IMR-90 (cell line): ENCODE measurements around the gene KCNT1. TPM values are rescaled to one million over a fixed set of nuclear protein-coding genes. Genes with fewer than 3 reads are reported as not detected.

Experiments
- ATAC-seq: fragments of 200-7000 bp; cut with Tn5 transposase; 2 replicates; pipeline ENCODE4 v1.9.1; 2020; ENCODE audit warnings: low read depth, mild to moderate bottlenecking, moderate library complexity
- BruUV-seq: library from RNA; stranded (reverse); fragments of 400-500 nt; replicated peaks from 2 replicates; lab custom pipeline; 2021; lab: Mats Ljungman, UMichigan
- CTCF ChIA-PET: fragments of 300-600 bp; formaldehyde crosslinking; extraction: SDS; loops from one replicate; lab custom pipeline; 2021; ENCODE audit warnings: antibody characterized with exemption; lab: Yijun Ruan, JAX
- POLR2A ChIA-PET: fragments of 300-600 bp; sonication (Branson Sonifier 250); formaldehyde crosslinking; loops from one replicate; lab custom pipeline; 2022; ENCODE audit warnings: antibody characterized with exemption; ENCODE audit not compliant: unreplicated experiment; lab: Charles Lee
- DNase-seq: peaks from one replicate; pipeline ENCODE4 v3.0.0; 2013
- H2AFZ ChIP-seq: replicated peaks from 2 replicates; pipeline ENCODE3; 2013; ENCODE audit warnings: low read length, mild to moderate bottlenecking; ENCODE audit not compliant: poor library complexity
- H2AK5ac ChIP-seq: 2 replicates; pipeline ENCODE4 v1.6.1; 2013; ENCODE audit warnings: low read depth, low read length, inconsistent platforms
- H2AK9ac ChIP-seq: replicated peaks from 2 replicates; pipeline ENCODE3; 2013; ENCODE audit warnings: mild to moderate bottlenecking, low read depth, low read length, moderate library complexity; ENCODE audit not compliant: poor library complexity
- H2BK120ac ChIP-seq: 2 replicates; pipeline ENCODE4 v1.6.1; 2013; ENCODE audit warnings: low read depth, low read length, inconsistent platforms
- H2BK15ac ChIP-seq: 3 replicates; pipeline ENCODE4 v1.6.1; 2013; ENCODE audit warnings: low read depth, low read length, inconsistent platforms
- H2BK20ac ChIP-seq: 2 replicates; pipeline ENCODE4 v1.6.1; 2013; ENCODE audit warnings: low read depth, mild to moderate bottlenecking, inconsistent platforms, low read length, moderate library complexity
- H2BK5ac ChIP-seq: 2 replicates; pipeline ENCODE4 v1.6.1; 2013; ENCODE audit warnings: mild to moderate bottlenecking, low read depth, low read length, inconsistent platforms; ENCODE audit not compliant: poor library complexity, severe bottlenecking
- H3K14ac ChIP-seq: replicated peaks from 2 replicates; pipeline ENCODE4 v1.6.1; 2013; ENCODE audit warnings: low read depth, low read length, inconsistent platforms
- H3K18ac ChIP-seq: 2 replicates; pipeline ENCODE4 v1.6.1; 2013; ENCODE audit warnings: low read depth, low read length, control low read depth
- H3K23ac ChIP-seq: 2 replicates; pipeline ENCODE4 v1.6.1; 2013; ENCODE audit warnings: low read depth, low read length, inconsistent platforms
- H3K27ac ChIP-seq: 2 replicates; pipeline ENCODE4 v1.5.1; 2013; ENCODE audit warnings: mild to moderate bottlenecking, control low read depth, low read length; ENCODE audit not compliant: insufficient read depth
- H3K27me3 ChIP-seq: 2 replicates; pipeline ENCODE4 v1.6.1; 2013; ENCODE audit warnings: low read length; ENCODE audit not compliant: control insufficient read depth, insufficient read depth
- H3K36me3 ChIP-seq: 2 replicates; pipeline ENCODE4 v1.6.1; 2013; ENCODE audit warnings: low read length, mixed read lengths; ENCODE audit not compliant: control insufficient read depth, insufficient read depth
- H3K4ac ChIP-seq: 2 replicates; pipeline ENCODE4 v1.6.1; 2013; ENCODE audit warnings: low read depth, low read length, inconsistent platforms
- H3K4me1 ChIP-seq: 2 replicates; pipeline ENCODE4 v1.6.1; 2013; ENCODE audit warnings: low read length, mixed read lengths; ENCODE audit not compliant: control insufficient read depth, insufficient read depth
- H3K4me2 ChIP-seq: 2 replicates; pipeline ENCODE4 v1.6.1; 2013; ENCODE audit warnings: low read depth, mild to moderate bottlenecking, control low read depth, low read length, moderate library complexity
- H3K4me3 ChIP-seq: 2 replicates; pipeline ENCODE4 v1.5.1; 2013; ENCODE audit warnings: low read depth, mild to moderate bottlenecking, control low read depth, low read length, moderate library complexity; ENCODE audit not compliant: insufficient read depth
- H3K56ac ChIP-seq: 2 replicates; pipeline ENCODE4 v1.6.1; 2013; ENCODE audit warnings: low read length, inconsistent platforms; ENCODE audit not compliant: insufficient read depth; ENCODE audit errors: extremely low read depth
- H3K79me1 ChIP-seq, 2 experiments: 2 replicates each; pipeline ENCODE4 v1.6.1; 2013; ENCODE audit warnings: low read length in 2 of 2, inconsistent platforms in 1 of 2, low read depth in 1 of 2
- H3K9ac ChIP-seq: 2 replicates; pipeline ENCODE4 v1.6.1; 2013; ENCODE audit warnings: low read depth, low read length, control low read depth
- H3K9me1 ChIP-seq: 2 replicates; pipeline ENCODE4 v1.6.1; 2013; ENCODE audit warnings: low read length, inconsistent platforms; ENCODE audit not compliant: insufficient read depth
- H3K9me3 ChIP-seq: 2 replicates; pipeline ENCODE4 v1.6.1; 2013; ENCODE audit warnings: low read length; ENCODE audit not compliant: control insufficient read depth, insufficient read depth
- H4K20me1 ChIP-seq: 2 replicates; pipeline ENCODE4 v1.6.1; 2013; ENCODE audit warnings: low read length, inconsistent platforms; ENCODE audit not compliant: insufficient read depth
- H4K5ac ChIP-seq: 2 replicates; pipeline ENCODE4 v1.6.1; 2013; ENCODE audit warnings: mild to moderate bottlenecking, low read depth, low read length, control low read depth
- H4K8ac ChIP-seq, 2 experiments: 2 replicates each; pipeline ENCODE4 v1.6.1; 2013; ENCODE audit warnings: low read depth in 2 of 2, low read length in 2 of 2, control low read depth in 1 of 2, inconsistent platforms in 1 of 2
- H4K91ac ChIP-seq: 2 replicates; pipeline ENCODE4 v1.6.1; 2013; ENCODE audit warnings: low read depth, low read length, inconsistent platforms; ENCODE audit not compliant: insufficient read depth
- BHLHE40 ChIP-seq: fragments of 150-350 bp; IDR thresholded peaks from 2 replicates; pipeline ENCODE4 v1.6.1; 2016; ENCODE audit warnings: mild to moderate bottlenecking, low read depth, low read length
- CEBPB ChIP-seq: IDR thresholded peaks from 2 replicates; pipeline ENCODE4 v1.6.1; 2012; ENCODE audit warnings: low read depth, low read length, improper control_type of control experiment
- CHD1 ChIP-seq: IDR thresholded peaks from 2 replicates; pipeline ENCODE4 v1.6.1; 2012; ENCODE audit warnings: low read depth, low read length, improper control_type of control experiment
- FOS ChIP-seq: fragments of 150-350 bp; IDR thresholded peaks from 2 replicates; pipeline ENCODE4 v1.6.1; 2016; ENCODE audit warnings: low read depth, low read length
- MAFK ChIP-seq: IDR thresholded peaks from 2 replicates; pipeline ENCODE4 v1.6.1; 2012; ENCODE audit warnings: low read depth, low read length, improper control_type of control experiment
- MAZ ChIP-seq: IDR thresholded peaks from 2 replicates; pipeline ENCODE4 v1.6.1; 2012; ENCODE audit warnings: low read depth, mild to moderate bottlenecking, low read length, improper control_type of control experiment, moderate library complexity, borderline replicate concordance
- MXI1 ChIP-seq: IDR thresholded peaks from 2 replicates; pipeline ENCODE4 v1.6.1; 2012; ENCODE audit warnings: low read depth, mild to moderate bottlenecking, low read length, moderate library complexity, borderline replicate concordance
- NFE2L2 ChIP-seq: fragments of 150-350 bp; IDR thresholded peaks from 2 replicates; pipeline ENCODE4 v1.6.1; 2016; ENCODE audit warnings: low read depth, mild to moderate bottlenecking, low read length
- POLR2A ChIP-seq: IDR thresholded peaks from 2 replicates; pipeline ENCODE4 v1.6.1; 2012; ENCODE audit warnings: mild to moderate bottlenecking, low read depth, low read length
- RAD21 ChIP-seq: IDR thresholded peaks from 2 replicates; pipeline ENCODE4 v1.6.1; 2012; ENCODE audit warnings: low read length, improper control_type of control experiment
- RCOR1 ChIP-seq: IDR thresholded peaks from 2 replicates; pipeline ENCODE4 v1.6.1; 2012; ENCODE audit warnings: mild to moderate bottlenecking, low read length, improper control_type of control experiment; ENCODE audit not compliant: insufficient replicate concordance
- SMC3 ChIP-seq: fragments of 150-350 bp; IDR thresholded peaks from 2 replicates; pipeline ENCODE4 v1.6.1; 2016; ENCODE audit warnings: low read depth, mild to moderate bottlenecking, antibody characterized with exemption, low read length, moderate library complexity
- WGBS, 2 experiments: methylation state at CpG; one replicate each; pipeline versions ENCODE4 v1.1.5 to v1.1.7; 2013; ENCODE audit warnings: missing lambda C conversion rate in 2 of 2; ENCODE audit not compliant: insufficient read length in 1 of 2; ENCODE audit errors: extremely low coverage in 2 of 2; 5-methylcytosine and 5-hydroxymethylcytosine counted together
- dilution Hi-C: fragments of 300-500 bp; cut with HindIII; formaldehyde crosslinking; loops from one replicate; pipeline ENCODE4 v1.14.3; 2018; ENCODE audit warnings: low sequenced_read_pairs; ENCODE audit not compliant: unreplicated experiment
- in situ Hi-C: fragments of 300-500 bp; cut with MboI; formaldehyde crosslinking; loops from 3 replicates; pipeline ENCODE4 v1.14.3; 2019; ENCODE audit warnings: low sequenced_read_pairs, inconsistent platforms, mixed read lengths
- intact Hi-C: fragments of 100-400 bp; cut with micrococcal nuclease; formaldehyde crosslinking; loops from 2 replicates; pipeline ENCODE4 v1.10.0; 2022
- polyA plus RNA-seq, 3 experiments: library from polyadenylated mRNA; depleted of rRNA; stranded (reverse); fragments of >200 nt; gene quantifications; 2 replicates each; pipeline ENCODE4 v1.2.3, GENCODE V29; 2012; ENCODE audit warnings: low replicate concordance in 1 of 3
- total RNA-seq: library from RNA; depleted of rRNA; stranded (reverse); fragments of >200 nt; gene quantifications from 2 replicates; pipeline ENCODE4 v1.2.3, GENCODE V29; 2012
- TF ChIP-seq, protein P1 (sequence below): conservative IDR thresholded peaks from 2 replicates; pipeline ENCODE4 v1.5.1; 2012; ENCODE audit warnings: mild to moderate bottlenecking, low read depth, low read length, improper control_type of control experiment
- TF ChIP-seq, protein P2 (sequence below): fragments of 150-350 bp; IDR thresholded peaks from 2 replicates; pipeline ENCODE4 v1.6.1; 2016; ENCODE audit warnings: low read depth, mild to moderate bottlenecking, low read length, moderate library complexity, borderline replicate concordance
- TF ChIP-seq, protein P3 (sequence below): fragments of 150-350 bp; IDR thresholded peaks from 2 replicates; pipeline ENCODE4 v1.6.1; 2017; ENCODE audit warnings: mild to moderate bottlenecking, antibody characterized with exemption, low read length, low read depth

Gene KCNT1
- total and polyA plus RNA-seq, 2 of the 4 experiments (the other 2 are of a cell fraction) = not detected

DNA sequence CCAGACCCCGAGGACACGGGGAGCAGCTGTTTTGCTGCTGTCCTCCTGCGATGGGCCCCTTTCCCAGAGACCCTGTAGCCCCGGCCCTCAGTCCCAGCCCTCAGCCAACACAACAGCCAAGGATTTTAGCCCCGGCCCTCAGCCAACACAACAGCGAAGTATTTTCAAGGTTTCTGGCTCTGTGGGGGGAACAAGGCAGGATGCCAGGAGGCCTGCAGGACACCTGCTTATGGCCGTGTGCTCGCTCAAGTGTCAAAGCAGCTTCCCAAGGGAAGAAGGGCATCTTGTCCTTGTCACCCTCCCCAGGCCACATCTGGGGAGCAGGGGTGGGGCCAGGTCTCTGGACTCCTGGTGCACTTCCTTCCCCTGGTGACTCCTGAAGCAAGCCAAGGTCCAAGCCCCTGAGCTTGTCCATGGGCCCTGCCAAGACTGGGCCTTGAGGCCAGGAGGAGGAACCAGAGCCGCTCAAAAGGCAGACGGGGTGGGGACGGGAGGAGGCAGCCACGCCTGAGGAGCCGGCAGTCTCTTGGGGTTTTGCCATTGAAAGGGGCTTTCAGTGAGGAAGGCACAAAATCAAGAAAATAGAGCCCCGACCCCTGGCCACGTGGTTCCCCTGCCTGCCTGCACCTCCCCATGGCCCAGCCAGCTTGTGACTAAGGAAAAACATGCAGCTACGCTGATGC is 10.8 kb downstream of the KCNT1 start:
- no peak overlapping the region for H2AK5ac ChIP-seq

More for the DNA sequence above, 10.8 kb downstream of the KCNT1 start:
- Histone ChIP-seq H2AFZ (no peak overlapping the region), H2AK9ac (peak overlapping the region; percentile 28), H4K5ac (no peak overlapping the region), H3K56ac (no peak overlapping the region), H2BK120ac (no peak overlapping the region), H3K27me3 (peaks cover 29% of the 10 kb centered on the region), H3K4me2 (no peak overlapping the region), H3K36me3 (no peaks in the 10 kb centered on the region), H2BK20ac (no peak overlapping the region), H3K9me1 (no peaks in the 10 kb centered on the region), H3K4me1 (no peaks in the 10 kb centered on the region), H4K20me1 (no peaks in the 10 kb centered on the region), H3K18ac (no peak overlapping the region), H4K91ac (no peak overlapping the region), H3K23ac (no peak overlapping the region), H3K9ac (no peak overlapping the region), H3K4me3 (no peak overlapping the region), H3K27ac (no peak overlapping the region), H3K79me1 (no peaks in the 10 kb centered on the region), H4K8ac (no peak overlapping the region), H2BK5ac (no peak overlapping the region), H3K9me3 (no peaks in the 10 kb centered on the region), H2BK15ac (no peak overlapping the region), H3K4ac (no peak overlapping the region), H3K14ac (no peak overlapping the region)
- BruUV-seq = no TSS peak
- WGBS, 2 experiments = 36% methylated on average over 6 of the region's 16 CpGs; no CpG with 5 or more reads in 1 of the 2 experiments
- TF ChIP-seq CEBPB (no peak), MXI1 (no peak), NFE2L2 (no peak), FOS (no peak), POLR2A (no peak), BHLHE40 (no peak), SMC3 (no peak), CHD1 (no peak), RCOR1 (no peak), RAD21 (no peak), MAZ (no peak), MAFK (no peak)
- TF ChIP-seq, protein P1, sequence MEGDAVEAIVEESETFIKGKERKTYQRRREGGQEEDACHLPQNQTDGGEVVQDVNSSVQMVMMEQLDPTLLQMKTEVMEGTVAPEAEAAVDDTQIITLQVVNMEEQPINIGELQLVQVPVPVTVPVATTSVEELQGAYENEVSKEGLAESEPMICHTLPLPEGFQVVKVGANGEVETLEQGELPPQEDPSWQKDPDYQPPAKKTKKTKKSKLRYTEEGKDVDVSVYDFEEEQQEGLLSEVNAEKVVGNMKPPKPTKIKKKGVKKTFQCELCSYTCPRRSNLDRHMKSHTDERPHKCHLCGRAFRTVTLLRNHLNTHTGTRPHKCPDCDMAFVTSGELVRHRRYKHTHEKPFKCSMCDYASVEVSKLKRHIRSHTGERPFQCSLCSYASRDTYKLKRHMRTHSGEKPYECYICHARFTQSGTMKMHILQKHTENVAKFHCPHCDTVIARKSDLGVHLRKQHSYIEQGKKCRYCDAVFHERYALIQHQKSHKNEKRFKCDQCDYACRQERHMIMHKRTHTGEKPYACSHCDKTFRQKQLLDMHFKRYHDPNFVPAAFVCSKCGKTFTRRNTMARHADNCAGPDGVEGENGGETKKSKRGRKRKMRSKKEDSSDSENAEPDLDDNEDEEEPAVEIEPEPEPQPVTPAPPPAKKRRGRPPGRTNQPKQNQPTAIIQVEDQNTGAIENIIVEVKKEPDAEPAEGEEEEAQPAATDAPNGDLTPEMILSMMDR = no peak
- TF ChIP-seq, protein P2, sequence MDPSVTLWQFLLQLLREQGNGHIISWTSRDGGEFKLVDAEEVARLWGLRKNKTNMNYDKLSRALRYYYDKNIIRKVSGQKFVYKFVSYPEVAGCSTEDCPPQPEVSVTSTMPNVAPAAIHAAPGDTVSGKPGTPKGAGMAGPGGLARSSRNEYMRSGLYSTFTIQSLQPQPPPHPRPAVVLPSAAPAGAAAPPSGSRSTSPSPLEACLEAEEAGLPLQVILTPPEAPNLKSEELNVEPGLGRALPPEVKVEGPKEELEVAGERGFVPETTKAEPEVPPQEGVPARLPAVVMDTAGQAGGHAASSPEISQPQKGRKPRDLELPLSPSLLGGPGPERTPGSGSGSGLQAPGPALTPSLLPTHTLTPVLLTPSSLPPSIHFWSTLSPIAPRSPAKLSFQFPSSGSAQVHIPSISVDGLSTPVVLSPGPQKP = no peak
- TF ChIP-seq, protein P3, sequence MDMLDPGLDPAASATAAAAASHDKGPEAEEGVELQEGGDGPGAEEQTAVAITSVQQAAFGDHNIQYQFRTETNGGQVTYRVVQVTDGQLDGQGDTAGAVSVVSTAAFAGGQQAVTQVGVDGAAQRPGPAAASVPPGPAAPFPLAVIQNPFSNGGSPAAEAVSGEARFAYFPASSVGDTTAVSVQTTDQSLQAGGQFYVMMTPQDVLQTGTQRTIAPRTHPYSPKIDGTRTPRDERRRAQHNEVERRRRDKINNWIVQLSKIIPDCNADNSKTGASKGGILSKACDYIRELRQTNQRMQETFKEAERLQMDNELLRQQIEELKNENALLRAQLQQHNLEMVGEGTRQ = no peak
- dilution Hi-C loops = no loop called here
- ChIA-PET POLR2A (no interaction called here), CTCF (interaction anchor here (0.6 kb wide), 1 partner anchor 554 kb away, joined by 3 read pairs; no protein-coding TSS in a partner anchor)
- intact Hi-C loops = no loop called here
- ATAC-seq (no peak), DNase-seq (no peak)
- in situ Hi-C loops = no loop called here
